Mesenchymal stem cell (in vitro differentiated cells and primary cell): ENCODE results near the gene TMEM184B.

Experiments
- DNase-seq: peaks from one replicate; pipeline ENCODE4 v3.0.0-alpha.2; 2013
- H2AFZ ChIP-seq: one replicate; pipeline ENCODE4 v1.6.1; 2013; ENCODE audit warnings: low read depth, mild to moderate bottlenecking, control low read depth, inconsistent platforms, low read length, moderate library complexity
- H2AK5ac ChIP-seq: 2 replicates; pipeline ENCODE4 v1.6.1; 2013; ENCODE audit warnings: low read length, moderate library complexity, mild to moderate bottlenecking, inconsistent platforms; ENCODE audit not compliant: severe bottlenecking
- H2BK120ac ChIP-seq: one replicate; pipeline ENCODE4 v1.6.1; 2013; ENCODE audit warnings: low read depth, mild to moderate bottlenecking, inconsistent platforms, low read length, moderate library complexity
- H2BK12ac ChIP-seq, 2 experiments: one replicate each; pipeline ENCODE4 v1.6.1; 2013; ENCODE audit warnings: inconsistent platforms in 2 of 2, low read length in 2 of 2, mild to moderate bottlenecking in 2 of 2, moderate library complexity in 2 of 2, control low read depth in 1 of 2
- H2BK15ac ChIP-seq: one replicate; pipeline ENCODE4 v1.6.1; 2013; ENCODE audit warnings: mild to moderate bottlenecking, low read depth, inconsistent platforms; ENCODE audit not compliant: poor library complexity, severe bottlenecking
- H2BK5ac ChIP-seq: 2 replicates; pipeline ENCODE4 v1.6.1; 2013; ENCODE audit warnings: low read depth, mild to moderate bottlenecking, low read length, control low read depth, inconsistent platforms; ENCODE audit not compliant: poor library complexity, severe bottlenecking
- H3K14ac ChIP-seq, 2 experiments: one replicate each; pipeline ENCODE4 v1.6.1; 2013; ENCODE audit warnings: inconsistent platforms in 2 of 2, low read length in 2 of 2, control low read depth in 1 of 2, mild to moderate bottlenecking in 1 of 2, moderate library complexity in 1 of 2
- H3K18ac ChIP-seq, 2 experiments: one replicate each; pipeline ENCODE4 v1.6.1; 2013; ENCODE audit warnings: inconsistent platforms in 2 of 2, low read length in 2 of 2, control low read depth in 1 of 2, low read depth in 1 of 2, mild to moderate bottlenecking in 1 of 2
- H3K23ac ChIP-seq, 2 experiments: one replicate each; pipeline ENCODE4 v1.6.1; 2013; ENCODE audit warnings: inconsistent platforms in 2 of 2, low read length in 2 of 2, mild to moderate bottlenecking in 2 of 2, moderate library complexity in 2 of 2, control low read depth in 1 of 2
- H3K27ac ChIP-seq: 2 replicates; pipeline ENCODE4 v1.5.1; 2013; ENCODE audit warnings: mild to moderate bottlenecking, moderate library complexity, low read length, control low read depth, inconsistent platforms; ENCODE audit not compliant: poor library complexity, severe bottlenecking
- H3K27me3 ChIP-seq, 2 experiments: 2 replicates each; pipeline versions ENCODE4 v1.6.1 to v1.7.0; 2013; ENCODE audit warnings: low read length in 2 of 2, mild to moderate bottlenecking in 2 of 2, moderate library complexity in 2 of 2, control low read depth in 1 of 2, inconsistent platforms in 1 of 2; ENCODE audit not compliant: control insufficient read depth in 1 of 2, insufficient read depth in 1 of 2
- H3K36me3 ChIP-seq, 2 experiments: 2 replicates each; pipeline versions ENCODE4 v1.6.1 to v1.7.0; 2013; ENCODE audit warnings: low read length in 2 of 2, control low read depth in 1 of 2, inconsistent platforms in 1 of 2, low read depth in 1 of 2, mild to moderate bottlenecking in 1 of 2; ENCODE audit not compliant: insufficient read depth in 2 of 2, control insufficient read depth in 1 of 2
- H3K4ac ChIP-seq, 2 experiments: one replicate each; pipeline ENCODE4 v1.6.1; 2013; ENCODE audit warnings: inconsistent platforms in 2 of 2, low read length in 2 of 2, mild to moderate bottlenecking in 2 of 2, moderate library complexity in 2 of 2, control low read depth in 1 of 2, low read depth in 1 of 2
- H3K4me1 ChIP-seq: 2 replicates; pipeline ENCODE4 v1.6.1; 2013; ENCODE audit warnings: low read depth, low read length, control low read depth; ENCODE audit not compliant: control insufficient read depth, insufficient read depth
- H3K4me2 ChIP-seq: 2 replicates; pipeline ENCODE4 v1.6.1; 2013; ENCODE audit warnings: low read length, mild to moderate bottlenecking, inconsistent platforms; ENCODE audit not compliant: poor library complexity, severe bottlenecking
- H3K4me3 ChIP-seq, 2 experiments: 2 replicates each; pipeline versions ENCODE4 v1.5.1 to v1.7.0; 2013; ENCODE audit warnings: low read length in 2 of 2, mild to moderate bottlenecking in 2 of 2, control low read depth in 1 of 2, low read depth in 1 of 2; ENCODE audit not compliant: insufficient read depth in 1 of 2
- H3K79me1 ChIP-seq: replicated peaks from 2 replicates; pipeline ENCODE4 v1.6.1; 2013; ENCODE audit warnings: mild to moderate bottlenecking, control low read depth, low read length, inconsistent platforms; ENCODE audit not compliant: poor library complexity, severe bottlenecking
- H3K9ac ChIP-seq: 2 replicates; pipeline ENCODE4 v1.7.0; 2013; ENCODE audit warnings: mild to moderate bottlenecking, low read length, moderate library complexity
- H3K9me3 ChIP-seq: 2 replicates; pipeline ENCODE4 v1.7.0; 2013; ENCODE audit warnings: mild to moderate bottlenecking, low read length; ENCODE audit not compliant: control insufficient read depth
- H4K8ac ChIP-seq: one replicate; pipeline ENCODE4 v1.6.1; 2013; ENCODE audit warnings: inconsistent platforms, mild to moderate bottlenecking, low read length, moderate library complexity
- H4K91ac ChIP-seq: one replicate; pipeline ENCODE4 v1.6.1; 2013; ENCODE audit warnings: mild to moderate bottlenecking, low read length, inconsistent platforms
- WGBS: methylation state at CpG from one replicate; pipeline ENCODE4 v1.1.7; 2013; ENCODE audit warnings: mixed read lengths; 5-methylcytosine and 5-hydroxymethylcytosine counted together

TMEM184B gene

GRCh38 chr22:38285018-38285417 lies 12.2 kb upstream of the TMEM184B start:
- no peak overlapping the region for H2BK5ac ChIP-seq
- no peaks in the 10 kb centered on the region for H3K27me3 ChIP-seq
- H3K9me3 ChIP-seq, result no peaks in the 10 kb centered on the region
- H3K23ac ChIP-seq, result no peak overlapping the region
- peaks cover 24% of the 10 kb centered on the region for H3K4me1 ChIP-seq
- no peak overlapping the region for H3K4me2 ChIP-seq
- 97% methylated on average over 7 of the region's 8 CpGs for WGBS
- H4K8ac ChIP-seq, result peak overlapping the region; percentile 66
- H2BK15ac ChIP-seq, result no peak overlapping the region
- H2BK12ac ChIP-seq, result peak overlapping the region in 1 of 2 experiments; percentile 21
- H3K14ac ChIP-seq, result no peak overlapping the region
- H3K36me3 ChIP-seq, result peaks cover 18 to 26% of the 10 kb centered on the region in 2 experiments
- peaks cover 6% of the 10 kb centered on the region for H3K79me1 ChIP-seq
- no peak overlapping the region for H2BK120ac ChIP-seq
- H2AK5ac ChIP-seq, result peak overlapping the region; percentile 64
- no peak overlapping the region for H3K4me3 ChIP-seq
- no peak overlapping the region for H3K4ac ChIP-seq
- H3K9ac ChIP-seq, result no peak overlapping the region
- no peak for DNase-seq
- H4K91ac ChIP-seq, result no peak overlapping the region
- no peak overlapping the region for H2AFZ ChIP-seq
- peak overlapping the region in 1 of 2 experiments; percentile 66 for H3K18ac ChIP-seq
- no peak overlapping the region for H3K27ac ChIP-seq

- Histone ChIP-seq H3K4ac (no peak overlapping the region), H3K14ac (no peak overlapping the region), H3K9me3 (no peaks in the 10 kb centered on the region), H2BK5ac (no peak overlapping the region), H2BK120ac (no peak overlapping the region), H3K18ac (peak overlapping the region; percentile 6 to 22), H2BK15ac (no peak overlapping the region), H3K4me2 (no peak overlapping the region), H2AFZ (no peak overlapping the region), H3K27me3 (no peaks in the 10 kb centered on the region), H4K8ac (no peak overlapping the region), H3K36me3 (peaks cover 10 to 16% of the 10 kb centered on the region in 2 experiments), H3K4me1 (peaks cover 24% of the 10 kb centered on the region), H2BK12ac (peak overlapping the region in 1 of 2 experiments; percentile 0), H2AK5ac (no peak overlapping the region), H3K4me3 (peak overlapping the region in 1 of 2 experiments; percentile 28), H4K91ac (no peak overlapping the region), H3K27ac (peak overlapping the region; percentile 1), H3K23ac (no peak overlapping the region), H3K9ac (peak overlapping the region; percentile 65), H3K79me1 (peaks cover 6% of the 10 kb centered on the region)
- peak; percentile 97 for DNase-seq
- WGBS, result 48% methylated on average over 3 of the region's 5 CpGs
Measured at GRCh38 chr22:38284042-38284402, 11.2 kb upstream of the TMEM184B start.

GRCh38 chr22:38282397-38282796 lies 9.6 kb upstream of the TMEM184B start:
- H3K4me3 ChIP-seq, result no peak overlapping the region
- H2BK15ac ChIP-seq, result no peak overlapping the region
- no peak overlapping the region for H2BK5ac ChIP-seq
- H3K4me2 ChIP-seq, result no peak overlapping the region
- H4K91ac ChIP-seq, result no peak overlapping the region
- H3K36me3 ChIP-seq, result peaks cover 4 to 8% of the 10 kb centered on the region in 2 experiments
- H3K14ac ChIP-seq, result no peak overlapping the region
- peak; percentile 28 for DNase-seq
- H4K8ac ChIP-seq, result no peak overlapping the region
- H3K18ac ChIP-seq, result peak overlapping the region in 1 of 2 experiments; percentile 55
- H3K79me1 ChIP-seq, result peaks cover 6% of the 10 kb centered on the region
- no peak overlapping the region for H3K9ac ChIP-seq
- no peak overlapping the region for H3K4ac ChIP-seq
- H3K27me3 ChIP-seq, result no peaks in the 10 kb centered on the region
- no peaks in the 10 kb centered on the region for H3K9me3 ChIP-seq
- H2BK120ac ChIP-seq, result no peak overlapping the region
- no peak overlapping the region for H2AK5ac ChIP-seq
- peak overlapping the region in 1 of 2 experiments; percentile 17 for H2BK12ac ChIP-seq
- H3K4me1 ChIP-seq, result peaks cover 25% of the 10 kb centered on the region
- H3K27ac ChIP-seq, result no peak overlapping the region
- WGBS, result 96% methylated on average over 9 of the region's 9 CpGs
- H2AFZ ChIP-seq, result no peak overlapping the region
- no peak overlapping the region for H3K23ac ChIP-seq

- Histone ChIP-seq H4K8ac (no peak overlapping the region), H3K18ac (peak overlapping the region in 1 of 2 experiments; percentile 26), H3K4me1 (peaks cover 11% of the 10 kb centered on the region), H3K4me2 (no peak overlapping the region), H2AK5ac (peak overlapping the region; percentile 41), H2AFZ (no peak overlapping the region), H2BK5ac (no peak overlapping the region), H3K4me3 (no peak overlapping the region), H4K91ac (no peak overlapping the region), H2BK12ac (no peak overlapping the region), H3K27ac (no peak overlapping the region), H3K14ac (no peak overlapping the region), H2BK15ac (no peak overlapping the region), H3K23ac (no peak overlapping the region), H3K27me3 (peaks cover 0 to 3% of the 10 kb centered on the region in 2 experiments), H3K4ac (no peak overlapping the region), H3K9me3 (no peaks in the 10 kb centered on the region), H3K9ac (no peak overlapping the region), H3K36me3 (peaks cover 0 to under 1% of the 10 kb centered on the region in 2 experiments), H2BK120ac (no peak overlapping the region), H3K79me1 (no peaks in the 10 kb centered on the region)
- WGBS, result 75% methylated on average over 2 of the region's 2 CpGs
- DNase-seq, result no peak
Measured at GRCh38 chr22:38276166-38276565, 3.4 kb upstream of the TMEM184B start.
